ENCODE data around the gene TRAF6. TPM values are rescaled to one million over a fixed set of nuclear protein-coding genes. Genes with fewer than 3 reads are reported as not detected.
A peak's percentile ranks its signal among the peaks of the same experiment; 100 is the strongest.

Gene TRAF6
- total RNA-seq, 1 donor from 2014 or later, result 12.5 TPM

- DNase-seq, result no peak
Observed at GRCh38 chr11:36458129-36458915, 51.8 kb downstream of the TRAF6 start.

DNA sequence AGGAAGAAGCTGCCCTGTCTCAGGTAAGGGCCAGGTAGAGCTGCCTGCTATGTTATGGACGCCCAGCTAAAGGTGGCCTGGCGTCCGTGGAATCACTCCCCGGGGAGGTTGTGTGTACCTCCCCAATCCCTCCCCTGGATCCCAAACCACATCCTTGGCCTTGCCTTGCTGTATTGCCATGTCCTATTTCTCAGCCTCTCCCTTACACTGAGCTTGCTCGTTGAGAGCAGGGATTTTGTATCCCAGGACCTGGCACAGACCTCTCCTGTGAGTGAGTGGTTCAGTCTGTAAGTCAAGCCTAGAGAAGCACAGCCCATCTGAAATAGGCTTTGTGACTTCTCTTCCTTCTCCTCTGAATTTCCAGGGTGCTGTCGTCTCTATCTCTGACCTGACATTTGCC is 53.9 kb downstream of the TRAF6 start:
- no peak for DNase-seq

GRCh38 chr11:36455658-36456111 is 54.4 kb downstream of the TRAF6 start:
- peak; percentile 75 for DNase-seq

GRCh38 chr11:36454941-36455631 is 55.0 kb downstream of the TRAF6 start:
- DNase-seq, result no peak

- DNase-seq, result no peak
Observed at GRCh38 chr11:36454551-36454940, 55.5 kb downstream of the TRAF6 start.

DNA sequence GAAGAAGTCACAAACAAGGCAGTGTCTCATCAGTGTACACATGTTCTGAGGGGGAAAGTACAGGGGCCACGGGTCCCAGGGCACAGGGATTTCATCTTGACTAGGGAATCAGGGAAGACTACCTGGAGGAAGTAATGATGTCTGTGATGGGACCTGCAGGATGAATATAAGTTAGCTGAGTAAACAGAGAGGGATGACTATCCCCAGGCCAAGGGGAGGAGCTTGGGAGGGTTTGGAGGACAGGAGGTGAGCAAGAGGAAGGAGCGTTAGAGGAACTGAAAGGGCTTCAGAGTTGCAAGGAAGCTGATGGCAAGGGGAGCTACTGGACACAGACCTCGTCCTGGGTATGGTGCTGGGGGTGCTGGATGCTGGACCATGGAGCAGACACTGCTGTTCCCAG is 56.4 kb downstream of the TRAF6 start:
- DNase-seq, result no peak

DNA sequence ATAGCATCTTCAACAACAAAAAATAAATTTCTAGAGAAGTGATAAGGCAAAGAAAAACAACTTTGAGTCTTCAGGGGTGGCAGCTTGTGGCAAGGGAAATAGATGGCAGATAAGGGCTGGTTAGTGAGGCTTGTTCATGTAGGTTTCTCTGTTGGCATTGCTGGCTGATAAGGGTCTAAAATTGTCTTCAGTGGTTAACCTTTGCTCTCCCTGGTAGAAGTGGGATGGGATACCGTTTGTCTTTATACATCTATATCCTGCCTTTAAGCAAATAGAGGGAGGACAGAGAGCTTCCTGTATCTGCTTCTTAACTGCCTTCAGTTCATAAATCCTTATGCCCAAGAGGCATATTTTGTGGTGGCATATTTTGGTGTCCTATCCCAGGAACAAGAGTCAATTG is 57.1 kb downstream of the TRAF6 start:
- DNase-seq, result no peak

DNA sequence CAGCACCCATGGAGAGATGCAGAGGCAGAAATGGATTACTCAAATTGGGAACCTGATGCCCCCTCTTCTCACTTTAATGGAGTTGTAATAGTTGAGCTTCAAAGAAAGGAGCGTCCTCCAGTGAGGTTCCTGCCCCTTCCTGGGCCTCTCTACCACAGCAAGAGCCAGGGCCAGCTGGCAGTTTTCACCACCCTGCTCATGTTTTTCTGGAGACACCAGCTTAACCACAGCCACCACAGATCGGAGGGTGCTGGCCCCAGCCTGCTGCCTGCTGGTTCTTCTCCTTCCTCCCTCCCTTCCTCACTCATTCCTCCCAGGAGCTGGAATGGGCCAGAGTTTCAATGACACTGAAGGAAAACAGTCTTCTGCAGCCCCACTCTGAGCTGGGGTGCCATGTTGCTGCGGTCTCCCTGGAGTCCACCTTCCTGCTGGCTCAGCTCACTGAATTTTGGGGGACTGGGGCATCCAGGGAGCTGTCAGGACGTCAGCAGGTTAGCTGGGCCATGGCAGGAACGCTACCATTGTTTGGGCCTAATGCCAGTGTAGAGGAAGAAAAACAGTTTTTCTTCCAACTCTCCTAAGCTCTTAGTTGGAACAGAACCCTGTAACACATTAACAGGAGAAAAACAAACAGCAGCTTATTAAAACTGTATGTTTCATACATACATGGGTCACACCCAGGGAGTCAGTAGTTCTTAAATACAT is 57.7 kb downstream of the TRAF6 start:
- DNase-seq, result peak; percentile 43

DNA sequence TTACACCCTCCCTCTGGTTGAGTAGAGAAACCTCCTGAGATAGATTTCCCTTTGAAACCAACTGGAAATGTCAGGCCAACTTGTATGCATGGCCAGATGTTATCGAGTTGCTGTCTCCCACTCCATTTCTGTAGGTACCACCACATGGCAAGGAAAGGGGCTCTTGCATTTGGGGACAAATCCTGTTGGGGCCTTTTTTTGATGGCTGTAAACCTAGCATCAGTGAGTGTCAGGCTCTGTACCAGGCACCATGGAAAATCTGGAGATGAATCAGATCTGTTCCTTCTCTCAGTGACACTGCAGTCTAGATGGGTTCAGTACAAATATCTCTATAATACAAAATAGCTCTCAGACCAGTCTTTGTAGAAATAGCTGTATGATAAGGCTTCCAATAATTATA is 58.4 kb downstream of the TRAF6 start:
- no peak for DNase-seq

GRCh38 chr11:36451045-36451444 is 59.0 kb downstream of the TRAF6 start:
- DNase-seq, result no peak

DNA sequence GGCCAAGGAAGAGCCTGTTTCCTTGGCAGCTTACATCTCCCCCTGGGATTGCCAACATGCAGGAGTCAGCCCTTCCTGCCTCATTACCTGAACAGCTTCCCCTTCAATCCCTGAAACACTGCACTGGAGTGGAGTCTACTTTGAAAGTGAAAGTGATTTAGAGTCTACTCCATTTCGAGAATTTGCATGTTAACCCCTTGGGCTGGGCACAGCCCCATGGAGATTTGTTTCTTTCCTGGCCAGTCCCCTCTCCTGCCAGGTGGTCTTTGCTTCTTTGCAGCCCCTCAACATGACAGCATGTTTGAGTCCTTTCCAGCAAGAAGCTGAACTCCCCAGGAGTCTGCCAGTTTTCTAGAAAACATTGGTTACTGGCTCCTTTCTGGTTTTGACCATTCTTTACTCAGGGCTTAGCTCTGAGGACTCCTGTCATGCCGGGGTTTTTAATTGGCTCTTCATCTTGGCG is 59.9 kb downstream of the TRAF6 start:
- peak; percentile 30 for DNase-seq

GRCh38 chr11:36449561-36450096 is 60.4 kb downstream of the TRAF6 start:
- no peak for DNase-seq

- DNase-seq, result peak; percentile 43
Observed at GRCh38 chr11:36447947-36448346, 62.1 kb downstream of the TRAF6 start.

DNA sequence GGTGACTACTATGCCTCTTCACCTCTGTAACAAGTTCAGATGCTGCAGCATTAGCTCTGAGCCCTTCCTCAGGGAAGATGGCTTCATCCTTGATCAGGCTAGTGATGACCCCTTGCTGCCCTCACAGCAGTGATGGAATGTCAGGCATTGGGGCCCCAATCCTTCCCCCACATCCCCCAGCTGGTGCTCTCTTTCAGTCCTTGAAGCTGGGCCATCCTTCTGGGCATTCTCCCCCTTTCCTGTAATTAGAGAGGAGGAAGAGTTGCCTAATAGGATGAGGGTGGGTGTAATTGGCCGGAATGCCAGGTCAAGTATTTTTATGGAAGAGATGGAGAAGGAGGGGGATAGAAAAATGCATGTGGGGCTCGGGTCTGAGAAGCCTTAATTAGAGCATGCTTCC is 62.6 kb downstream of the TRAF6 start:
- peak; percentile 13 for DNase-seq

GRCh38 chr11:36446135-36446534 is 63.9 kb downstream of the TRAF6 start:
- DNase-seq, result no peak

GRCh38 chr11:36443661-36444060 is 66.4 kb downstream of the TRAF6 start:
- no peak for DNase-seq

DNA sequence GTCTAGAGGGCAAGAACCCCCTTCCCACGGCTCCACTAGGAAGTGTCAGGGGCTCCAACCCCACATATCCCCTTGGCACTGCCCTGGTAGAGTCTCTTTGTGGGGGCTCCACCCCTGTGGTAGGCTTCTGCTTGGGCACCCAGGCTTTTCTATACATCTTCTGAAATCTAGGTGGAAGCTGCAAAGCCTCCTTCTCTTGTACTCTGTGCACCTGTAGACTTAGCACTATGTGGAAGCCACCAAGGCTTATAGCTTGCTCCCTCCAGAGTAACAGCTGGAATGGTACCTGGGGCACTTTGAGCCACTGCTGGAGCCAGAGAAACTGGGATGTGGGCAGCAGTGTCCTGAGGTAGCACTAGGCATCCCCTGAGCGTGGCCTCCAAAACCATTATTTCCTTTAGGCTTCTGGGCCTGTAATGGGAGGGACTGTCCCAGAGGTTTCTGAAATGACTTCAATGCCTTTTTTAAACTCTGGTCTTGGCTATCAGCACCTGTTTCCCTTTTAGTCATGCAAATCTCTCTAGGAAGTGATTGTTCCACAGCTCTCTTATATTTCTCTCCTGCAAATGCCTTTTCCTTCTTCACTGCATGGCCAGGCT is 68.4 kb downstream of the TRAF6 start:
- peak; percentile 18 for DNase-seq

GRCh38 chr11:36438126-36438525 is 71.9 kb downstream of the TRAF6 start:
- DNase-seq, result no peak

DNA sequence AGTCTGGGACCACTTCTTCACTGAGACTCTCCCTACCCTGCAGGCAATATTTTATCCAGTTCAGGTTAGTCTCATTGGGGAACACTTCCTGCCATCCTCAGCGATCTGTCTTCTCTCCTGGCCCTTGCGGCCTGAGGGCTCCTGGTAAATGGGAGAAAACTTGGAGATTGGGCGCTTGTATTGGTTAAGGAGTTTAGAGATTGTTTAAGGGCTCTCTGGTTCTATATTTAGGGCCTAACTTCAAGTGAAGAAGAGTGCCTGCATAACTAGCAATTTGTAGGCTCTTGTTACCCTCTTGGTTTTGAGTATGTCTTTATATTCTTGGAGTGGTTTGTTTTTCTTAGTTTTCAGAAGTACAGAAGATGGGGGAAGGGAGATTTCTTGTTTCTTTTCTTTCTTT is 72.7 kb downstream of the TRAF6 start:
- no peak for DNase-seq
